Adrenal gland (tissue), 5 donors: ENCODE measurements around the gene SH3PXD2B.

Experiments used
- POLR2A ChIP-seq, 2 donors: fragments of 450-650 bp; IDR thresholded peaks; one replicate each; pipeline ENCODE4 v1.6.1; 2017; ENCODE audit warnings: antibody characterized with exemption in 2 of 2, mild to moderate bottlenecking in 2 of 2, moderate library complexity in 1 of 2
- TF ChIP-seq, protein P1 (sequence below), 6 experiments: fragments of 450-650 bp in 4 of 6; fragments of 200-600 bp in 2 of 6; sonication (generic) in 1 of 6; IDR thresholded peaks; 1 replicate in 5 of 6; 2 replicates in 1 of 6; pipeline versions ENCODE4 v1.5.1 to v1.8.0; 2016 to 2021; ENCODE audit warnings: antibody characterized with exemption in 6 of 6, mild to moderate bottlenecking in 2 of 6, moderate library complexity in 1 of 6
- donor health status: DM: no; HTN: no; CAD: no.

DNA sequence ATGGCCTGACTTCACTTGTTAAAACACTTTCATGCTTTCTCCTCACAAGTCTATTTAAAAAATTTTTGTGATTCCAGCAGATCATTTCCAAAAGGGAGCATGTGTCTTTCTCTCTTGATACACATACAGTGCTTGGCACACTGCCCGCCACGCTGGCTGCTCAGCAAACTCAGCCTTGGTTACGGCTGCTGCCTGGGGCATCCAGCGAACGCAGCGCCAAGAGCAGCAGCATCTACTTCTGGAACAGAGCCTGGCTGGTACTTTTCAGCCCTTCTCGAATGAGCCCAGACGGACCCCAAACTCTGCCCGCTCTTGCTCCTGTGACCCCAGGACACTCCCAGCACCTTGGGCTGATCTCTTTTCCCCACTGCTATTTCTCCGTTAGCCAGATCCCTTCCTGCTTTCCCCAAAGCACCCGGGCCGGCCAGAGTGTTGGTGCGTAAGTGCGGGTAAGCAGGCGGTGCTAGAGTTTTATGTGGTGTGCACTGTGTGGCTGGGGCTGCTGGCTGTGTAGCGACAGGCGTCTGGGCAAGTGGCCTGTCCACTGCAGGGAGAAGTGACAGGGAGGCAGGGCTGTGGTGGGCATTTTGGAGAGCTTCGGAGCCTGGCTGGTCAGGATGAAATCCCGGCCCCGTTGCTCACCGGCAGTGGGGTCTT, 73.2 kb downstream of the SH3PXD2B start:
- TF ChIP-seq, protein P1, sequence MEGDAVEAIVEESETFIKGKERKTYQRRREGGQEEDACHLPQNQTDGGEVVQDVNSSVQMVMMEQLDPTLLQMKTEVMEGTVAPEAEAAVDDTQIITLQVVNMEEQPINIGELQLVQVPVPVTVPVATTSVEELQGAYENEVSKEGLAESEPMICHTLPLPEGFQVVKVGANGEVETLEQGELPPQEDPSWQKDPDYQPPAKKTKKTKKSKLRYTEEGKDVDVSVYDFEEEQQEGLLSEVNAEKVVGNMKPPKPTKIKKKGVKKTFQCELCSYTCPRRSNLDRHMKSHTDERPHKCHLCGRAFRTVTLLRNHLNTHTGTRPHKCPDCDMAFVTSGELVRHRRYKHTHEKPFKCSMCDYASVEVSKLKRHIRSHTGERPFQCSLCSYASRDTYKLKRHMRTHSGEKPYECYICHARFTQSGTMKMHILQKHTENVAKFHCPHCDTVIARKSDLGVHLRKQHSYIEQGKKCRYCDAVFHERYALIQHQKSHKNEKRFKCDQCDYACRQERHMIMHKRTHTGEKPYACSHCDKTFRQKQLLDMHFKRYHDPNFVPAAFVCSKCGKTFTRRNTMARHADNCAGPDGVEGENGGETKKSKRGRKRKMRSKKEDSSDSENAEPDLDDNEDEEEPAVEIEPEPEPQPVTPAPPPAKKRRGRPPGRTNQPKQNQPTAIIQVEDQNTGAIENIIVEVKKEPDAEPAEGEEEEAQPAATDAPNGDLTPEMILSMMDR (IDR thresholded peaks at IDR 0.05), result no peak
- no peak for TF ChIP-seq POLR2A (IDR thresholded peaks at IDR 0.05)
